HL-60/S4 treated with phorbol 12-myristate 13-acetate at 8.2 ng/mL for 4 days and 3 days (cell line): ENCODE results near the gene FNDC11.
"Not testable (repeated sequence)": the region's sequence is repeated elsewhere in the genome, so short reads cannot be mapped to it uniquely, and the experiment has no call there.

ENCODE experiments used
- in situ Hi-C: fragments of 300-500 bp; cut with MboI; formaldehyde crosslinking; loops from 2 replicates; pipeline ENCODE4 v1.15.0; 2022; ENCODE audit warnings: low sequenced_read_pairs

The FNDC11 gene

GRCh38 chr20:63552481-63553249 lies 1.3 kb upstream of the FNDC11 start:
- in situ Hi-C loops = no loop called here

- in situ Hi-C loops = no loop called here
Observed at GRCh38 chr20:63553251-63553932, 567 bp upstream of the FNDC11 start.

GRCh38 chr20:63554361-63555278 lies 661 bp downstream of the FNDC11 start:
- in situ Hi-C loops = no loop called here

GRCh38 chr20:63555661-63556381 lies 1.9 kb downstream of the FNDC11 start:
- in situ Hi-C loops = no loop called here

GRCh38 chr20:63556873-63557478 lies 3.0 kb downstream of the FNDC11 start:
- in situ Hi-C loops = no loop called here

GRCh38 chr20:63557481-63557891 lies 3.5 kb downstream of the FNDC11 start:
- in situ Hi-C loops = no loop called here

GRCh38 chr20:63558804-63559484 lies 5.0 kb downstream of the FNDC11 start:
- in situ Hi-C loops = no loop called here

- in situ Hi-C loops = not testable (repeated sequence)
Observed at GRCh38 chr20:63559485-63560332, 5.8 kb downstream of the FNDC11 start.

GRCh38 chr20:63560333-63560805 lies 6.4 kb downstream of the FNDC11 start:
- in situ Hi-C loops = no loop called here

- in situ Hi-C loops = no loop called here
Observed at GRCh38 chr20:63560856-63561609, 7.1 kb downstream of the FNDC11 start.

GRCh38 chr20:63561624-63562396 lies 7.9 kb downstream of the FNDC11 start:
- in situ Hi-C loops = no loop called here

- in situ Hi-C loops = no loop called here
Observed at GRCh38 chr20:63562461-63563224, 8.7 kb downstream of the FNDC11 start.

GRCh38 chr20:63563225-63563935 lies 9.4 kb downstream of the FNDC11 start:
- in situ Hi-C loops = no loop called here

- in situ Hi-C loops = no loop called here
Observed at GRCh38 chr20:63564036-63564810, 10.3 kb downstream of the FNDC11 start.
